ENCODE results near the gene ARRDC1. TPM values are rescaled to one million over a fixed set of nuclear protein-coding genes. Genes with fewer than 3 reads are reported as not detected.
A peak's percentile ranks its signal among the peaks of the same experiment; 100 is the strongest.

ARRDC1 gene
- total and polyA plus RNA-seq, 12 donors = 14.1 to 194 (median 35.7) TPM

GRCh38 chr9:137612741-137613142 lies 7.3 kb downstream of the ARRDC1 start:
- no peak for TF ChIP-seq CTCF (IDR thresholded peaks at IDR 0.05)
- no peak for TF ChIP-seq POLR2A (IDR thresholded peaks at IDR 0.05)
- Histone ChIP-seq H3K4me3 (no peak overlapping the region), H3K27me3 (no peaks in the 10 kb centered on the region), H3K36me3 (replicated peaks in 1 of 2) (peaks cover 0 to 20% of the 10 kb centered on the region in 2 donors), H3K9me3 (replicated peaks in 1 of 3) (no peaks in the 10 kb centered on the region), H3K4me1 (replicated peaks in 1 of 2) (peaks cover 23 to 48% of the 10 kb centered on the region in 2 donors), H3K27ac (peak overlapping the region in 2 of 5 donors; percentile 23 to 78)
- no peak for DNase-seq
- intact Hi-C loops (cut with DNase I) = no loop called here
- 67 to 81% (median 77%) methylated on average over 5 to 8 of the region's 8 CpGs; no CpG with 5 or more reads in 1 of the 4 donors for WGBS, 4 donors

- TF ChIP-seq POLR2A (IDR thresholded peaks at IDR 0.05) (no peak), CTCF (IDR thresholded peaks at IDR 0.05) (no peak)
- 85 to 91% (median 86%) methylated on average over 4 to 5 of the region's 5 CpGs; no CpG with 5 or more reads in 1 of the 4 donors for whole genome bisulfite sequencing, 4 donors
- H3K27me3 ChIP-seq = no peaks in the 10 kb centered on the region
These were observed 7.8 kb downstream of the ARRDC1 start for GRCh38 chr9:137613259-137613658.

GRCh38 chr9:137613738-137614523 lies 8.4 kb downstream of the ARRDC1 start:
- H3K36me3 ChIP-seq (replicated peaks in 1 of 2) = peaks cover 0 to 20% of the 10 kb centered on the region in 2 donors
- intact Hi-C loops (cut with DNase I) = no loop called here
- no peaks in the 10 kb centered on the region for H3K9me3 ChIP-seq (replicated peaks in 1 of 3)
- peaks cover 26 to 50% of the 10 kb centered on the region in 2 donors for H3K4me1 ChIP-seq (replicated peaks in 1 of 2)
- WGBS, 4 donors = 86 to 93% (median 89%) methylated on average over 9 to 27 of the region's 27 CpGs
- no peaks in the 10 kb centered on the region for H3K27me3 ChIP-seq
- TF ChIP-seq CTCF (IDR thresholded peaks at IDR 0.05) (no peak), POLR2A (IDR thresholded peaks at IDR 0.05) (no peak)
- H3K4me3 ChIP-seq = no peak overlapping the region
- no peak for DNase-seq
- peak overlapping the region in 4 of 5 donors; percentile 72 to 86 (median 78) for H3K27ac ChIP-seq

More at GRCh38 chr9:137613259-137613658, 7.8 kb downstream of the ARRDC1 start:
- intact Hi-C loops (cut with DNase I) = no loop called here
- DNase-seq = no peak
- Histone ChIP-seq H3K4me3 (no peak overlapping the region), H3K4me1 (replicated peaks in 1 of 2) (peaks cover 26 to 50% of the 10 kb centered on the region in 2 donors), H3K9me3 (replicated peaks in 1 of 3) (no peaks in the 10 kb centered on the region), H3K27ac (peak overlapping the region in 2 of 5 donors; percentile 23 to 78), H3K36me3 (replicated peaks in 1 of 2) (peaks cover 0 to 20% of the 10 kb centered on the region in 2 donors)

- H3K4me3 ChIP-seq = no peak overlapping the region
- DNase-seq = peak in 5 of 7 donors; percentile 48 to 80 (median 67)
- peaks cover 0 to 20% of the 10 kb centered on the region in 2 donors for H3K36me3 ChIP-seq (replicated peaks in 1 of 2)
- H3K9me3 ChIP-seq (replicated peaks in 1 of 3) = no peaks in the 10 kb centered on the region
- peak overlapping the region; percentile 72 to 86 (median 81) for H3K27ac ChIP-seq
- no peak for TF ChIP-seq POLR2A (IDR thresholded peaks at IDR 0.05)
- peak in 1 of 6 experiments; percentile 7 for TF ChIP-seq CTCF (IDR thresholded peaks at IDR 0.05)
- 69 to 86% (median 79%) methylated on average over 15 to 25 of the region's 25 CpGs for WGBS, 4 donors
- H3K4me1 ChIP-seq (replicated peaks in 1 of 2) = peaks cover 27 to 53% of the 10 kb centered on the region in 2 donors
- H3K27me3 ChIP-seq = no peaks in the 10 kb centered on the region
- intact Hi-C loops (cut with DNase I) = no loop called here
These were observed 9.3 kb downstream of the ARRDC1 start for GRCh38 chr9:137614631-137615386.
